ENCODE measurements around the gene KCNQ1. TPM values are rescaled to one million over a fixed set of nuclear protein-coding genes. Genes with fewer than 3 reads are reported as not detected.

Gene KCNQ1
- total and polyA plus RNA-seq, 2 donors (not counting 3 experiments of a cell fraction or from before 2014, with no cell fraction given) = 0.07 to 0.09 TPM

GRCh38 chr11:2412323-2412722 lies 32.5 kb upstream of the KCNQ1 start:
- peaks cover 0 to 4% of the 10 kb centered on the region in 2 experiments for H3K27me3 ChIP-seq (ENCODE audit: control insufficient read depth in 2 of 2, insufficient read depth in 2 of 2, low read length in 2 of 2)
- CTCF ChIA-PET = interaction anchor here (1.0 to 2.5 kb wide), 2 partner anchors 12 to 108 kb away, joined by 3 to 9 read pairs; partner anchors contain the start of gene TSSC4
- no peak overlapping the region for H3K27ac ChIP-seq (ENCODE audit: insufficient read depth, low read depth, low read length)
- no peak overlapping the region for H2AFZ ChIP-seq (ENCODE audit: low read depth, low read length)
- no peak for DNase-seq (ENCODE audit: low read depth, low spot score)
- dilution Hi-C loops (cut with MboI; ENCODE audit: extremely low pct_ligation_motif_present, low sequenced_read_pairs) (no loop called here), intact Hi-C loops (cut with micrococcal nuclease) (no loop called here)
- no peaks in the 10 kb centered on the region for H3K4me1 ChIP-seq (ENCODE audit: control insufficient read depth, extremely low read depth, insufficient read depth, low read length)
- H3K36me3 ChIP-seq (ENCODE audit: control insufficient read depth in 2 of 2, extremely low read depth in 1 of 2, insufficient read depth in 2 of 2, low read length in 2 of 2) = no peaks in the 10 kb centered on the region
- no peak overlapping the region for H3K4me2 ChIP-seq (ENCODE audit: insufficient read depth, low read length)
- no TSS peak for BruUV-seq (replicated peaks)
- no peaks in the 10 kb centered on the region for H3K79me2 ChIP-seq (ENCODE audit: control insufficient read depth, insufficient read depth, low read length)
- H3K4me3 ChIP-seq (replicated peaks in 1 of 3; ENCODE audit: insufficient read depth in 1 of 3, low read depth in 1 of 3, low read length in 3 of 3) = no peak overlapping the region
- no peaks in the 10 kb centered on the region for H4K20me1 ChIP-seq (replicated peaks; ENCODE audit: control insufficient read depth, extremely low read depth, insufficient read depth, low read length)
- TF ChIP-seq MAX (IDR thresholded peaks at IDR 0.05; ENCODE audit: insufficient read depth, insufficient read length) = no peak
- H3K9ac ChIP-seq (replicated peaks; ENCODE audit: extremely low read depth, insufficient read depth, low read length) = no peak overlapping the region
- no peak for FAIRE-seq
- POLR2A ChIA-PET = no interaction called here
- no peaks in the 10 kb centered on the region for H3K9me3 ChIP-seq (replicated peaks; ENCODE audit: control insufficient read depth, insufficient read depth, low read length)
- no peaks in the 10 kb centered on the region for H3K9me1 ChIP-seq (replicated peaks; ENCODE audit: control insufficient read depth, extremely low read depth, insufficient read depth, low read length)

DNA sequence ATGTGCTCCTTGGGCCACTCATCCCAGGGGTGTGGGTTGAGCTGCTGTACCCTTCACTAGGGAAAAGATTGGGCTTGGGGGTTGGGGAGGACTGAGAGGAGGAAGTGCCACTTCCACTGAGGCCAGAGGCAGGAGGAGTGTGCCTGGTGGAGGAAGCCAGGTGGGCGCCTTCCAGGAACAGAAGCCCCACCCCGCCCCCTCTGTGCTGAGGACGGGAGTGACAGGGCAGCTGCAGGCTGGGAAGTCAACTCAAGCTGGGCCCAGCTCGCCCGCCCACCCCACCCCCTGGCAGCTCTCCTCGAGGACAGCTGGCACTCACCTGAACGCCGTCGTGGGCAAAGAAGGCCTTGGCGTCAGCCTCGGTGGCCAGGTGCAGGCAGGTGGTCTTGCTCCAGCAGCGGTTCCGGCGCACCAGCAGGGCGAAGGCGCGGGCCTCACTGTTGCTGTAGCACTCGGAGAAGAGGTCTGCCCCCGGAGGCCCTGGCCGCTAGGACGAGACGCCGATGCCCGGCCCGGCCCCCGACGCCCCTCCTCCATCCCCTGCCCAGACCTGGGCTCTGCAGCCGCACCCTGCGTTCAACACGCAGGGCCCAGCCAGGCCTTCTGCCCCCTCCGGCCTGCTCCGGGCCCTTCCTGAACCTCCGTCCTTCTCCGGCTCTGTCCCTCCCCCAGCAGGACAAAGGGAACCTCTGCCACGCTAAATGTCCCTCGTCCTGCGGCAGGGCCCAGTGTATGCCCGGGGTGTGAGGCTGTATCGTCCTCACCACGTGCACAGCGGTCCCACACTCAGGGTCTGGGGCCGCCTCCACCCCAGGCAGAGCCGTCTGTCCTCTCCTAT lies 30.8 kb upstream of the KCNQ1 start:
- H3K27me3 ChIP-seq (ENCODE audit: control insufficient read depth in 2 of 2, insufficient read depth in 2 of 2, low read length in 2 of 2) = peaks cover 0 to 4% of the 10 kb centered on the region in 2 experiments
- no peaks in the 10 kb centered on the region for H3K36me3 ChIP-seq (ENCODE audit: control insufficient read depth in 2 of 2, extremely low read depth in 1 of 2, insufficient read depth in 2 of 2, low read length in 2 of 2)
- H3K4me3 ChIP-seq (replicated peaks in 1 of 3; ENCODE audit: insufficient read depth in 1 of 3, low read depth in 1 of 3, low read length in 3 of 3) = no peak overlapping the region
- intact Hi-C loops (cut with micrococcal nuclease) = no loop called here
- BruUV-seq (replicated peaks) = no TSS peak
- no peak for FAIRE-seq
- ChIA-PET CTCF (interaction anchor here (2.5 kb wide), 1 partner anchor 110 kb away, joined by 9 read pairs; no protein-coding TSS in a partner anchor), POLR2A (no interaction called here)
- H3K79me2 ChIP-seq (ENCODE audit: control insufficient read depth, insufficient read depth, low read length) = no peaks in the 10 kb centered on the region
- H2AFZ ChIP-seq (ENCODE audit: low read depth, low read length) = no peak overlapping the region
- no peaks in the 10 kb centered on the region for H3K9me3 ChIP-seq (replicated peaks; ENCODE audit: control insufficient read depth, insufficient read depth, low read length)
- H3K4me1 ChIP-seq (ENCODE audit: control insufficient read depth, extremely low read depth, insufficient read depth, low read length) = no peaks in the 10 kb centered on the region
- no peaks in the 10 kb centered on the region for H4K20me1 ChIP-seq (replicated peaks; ENCODE audit: control insufficient read depth, extremely low read depth, insufficient read depth, low read length)
- no peak for TF ChIP-seq POLR2A (IDR thresholded peaks at IDR 0.05; ENCODE audit: low read depth, low read length)
- TF ChIP-seq MAX (IDR thresholded peaks at IDR 0.05; ENCODE audit: insufficient read depth, insufficient read length) = no peak
- TF ChIP-seq JUN (IDR thresholded peaks at IDR 0.05; ENCODE audit: borderline replicate concordance, insufficient read depth, insufficient read length, low read depth) = no peak
- TF ChIP-seq GATA2 (IDR thresholded peaks at IDR 0.05; ENCODE audit: insufficient read depth, insufficient read length, low read depth, low read length) = no peak
- H3K27ac ChIP-seq (ENCODE audit: insufficient read depth, low read depth, low read length) = no peak overlapping the region
- H3K9ac ChIP-seq (replicated peaks; ENCODE audit: extremely low read depth, insufficient read depth, low read length) = no peak overlapping the region
- H3K9me1 ChIP-seq (replicated peaks; ENCODE audit: control insufficient read depth, extremely low read depth, insufficient read depth, low read length) = no peaks in the 10 kb centered on the region
- no peak for DNase-seq (ENCODE audit: low read depth, low spot score)
- dilution Hi-C loops (cut with MboI; ENCODE audit: extremely low pct_ligation_motif_present, low sequenced_read_pairs) = no loop called here
- H3K4me2 ChIP-seq (ENCODE audit: insufficient read depth, low read length) = no peak overlapping the region
